Hematopoietic multipotent progenitor cell treated with erythropoietin and hydrocortisone succinate and interleukin-3 and kit ligand, for 6 days (in vitro differentiated cells): ENCODE data around the gene MAGIX.
"Not testable (repeated sequence)": the region's sequence is repeated elsewhere in the genome, so short reads cannot be mapped to it uniquely, and the experiment has no call there.

Experiments used
- DNase-seq: peaks from one replicate; pipeline ENCODE4 v3.0.0-alpha.2; 2015

The MAGIX gene

GRCh38 chrX:49162620-49163019, at the start of gene MAGIX:
MAGIX (plus strand) TSS chrX:49162758; CDS start chrX:49162890, 132 bp downstream.
- DNase-seq = no peak

- DNase-seq = no peak
Observed at GRCh38 chrX:49116076-49116475, 46.5 kb upstream of the MAGIX start.

GRCh38 chrX:49116716-49117115, 45.8 kb upstream of the MAGIX start:
- DNase-seq = peak; percentile 30

DNA sequence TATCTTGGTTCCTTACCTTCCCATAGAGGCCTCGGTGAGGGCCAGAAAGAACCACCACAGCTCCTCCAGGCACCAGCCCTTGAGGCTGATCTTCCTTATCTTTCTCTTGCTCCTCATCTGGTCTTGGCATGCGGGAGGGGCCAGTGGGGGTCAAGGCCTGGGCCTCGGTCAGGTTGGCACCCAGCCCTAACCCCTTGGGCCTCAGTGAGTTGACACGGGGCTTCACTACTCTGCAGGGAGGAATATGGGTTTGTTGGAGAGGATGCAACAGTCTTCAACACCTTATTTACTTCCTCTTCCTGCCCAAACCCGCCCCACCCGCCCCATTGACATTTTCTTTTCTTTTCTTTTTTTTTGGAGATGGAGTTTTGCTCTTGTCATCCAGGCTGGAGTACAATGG, 45.0 kb upstream of the MAGIX start:
- DNase-seq = peak; percentile 36

DNA sequence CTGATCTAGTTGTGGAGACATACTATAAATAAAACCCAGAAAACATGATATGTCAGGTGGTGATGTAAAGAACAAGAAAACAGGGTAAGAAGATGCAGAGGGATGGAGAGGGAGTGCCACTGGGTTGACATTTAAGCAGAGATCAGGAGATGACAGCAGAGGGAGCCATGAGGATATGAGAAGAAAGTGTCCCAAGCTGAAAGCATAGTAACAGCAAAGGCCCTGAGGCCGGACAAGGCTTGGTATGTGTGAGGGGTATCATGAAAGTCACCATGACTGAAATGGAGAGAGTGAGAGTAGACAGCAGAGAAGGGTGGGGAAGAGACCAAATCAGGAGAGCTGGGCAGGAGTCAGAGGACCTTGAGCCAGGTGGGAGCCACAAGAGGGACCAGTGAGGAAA, 42.5 kb upstream of the MAGIX start:
- DNase-seq = peak; percentile 30

DNA sequence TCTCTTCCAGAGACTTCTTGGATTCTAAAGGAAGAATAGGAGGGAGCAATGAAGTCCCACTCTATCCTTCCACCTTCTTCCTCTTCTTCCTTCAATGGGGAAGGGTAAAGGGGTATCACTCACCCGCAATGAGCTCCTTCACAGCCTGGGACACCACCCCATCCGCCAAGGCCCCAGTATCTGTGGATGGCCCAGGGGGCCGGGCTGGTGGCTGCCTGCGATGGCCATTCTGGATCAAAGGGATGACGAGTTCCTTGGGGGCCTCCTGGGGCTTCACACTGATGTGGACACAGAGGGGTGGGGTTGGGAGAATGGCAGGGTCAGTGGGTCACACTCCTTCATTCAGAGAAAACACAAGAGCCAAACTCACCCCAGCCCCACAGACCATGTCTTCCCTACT, 40.1 kb upstream of the MAGIX start:
- DNase-seq = no peak

DNA sequence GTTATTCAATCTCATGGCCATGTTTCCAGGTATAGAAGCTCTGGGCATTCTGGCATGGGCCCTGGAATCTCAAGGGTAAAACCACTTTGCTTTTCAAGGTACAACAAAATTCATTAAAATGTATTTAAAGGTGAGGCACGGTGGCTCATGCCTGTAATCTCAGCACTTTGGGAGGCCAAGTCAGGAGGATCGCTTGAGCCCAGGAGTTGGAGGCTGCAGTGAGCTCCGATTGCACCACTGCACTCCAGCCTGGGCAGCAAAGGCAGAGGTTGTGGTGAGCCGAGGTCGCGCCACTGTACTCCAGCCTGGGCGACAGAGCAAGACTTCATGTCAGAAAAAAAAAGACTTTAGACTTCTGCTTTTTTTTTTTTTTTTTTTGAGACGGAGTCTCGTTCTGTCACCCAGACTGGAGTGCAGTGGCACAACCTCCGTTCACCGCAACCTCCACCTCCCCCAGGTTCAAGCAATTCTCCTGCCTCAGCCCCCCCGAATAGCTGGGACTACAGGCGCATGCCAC, 34.8 kb upstream of the MAGIX start:
- DNase-seq = not testable (repeated sequence)

GRCh38 chrX:49129427-49129826, 33.1 kb upstream of the MAGIX start:
- DNase-seq = peak; percentile 36

DNA sequence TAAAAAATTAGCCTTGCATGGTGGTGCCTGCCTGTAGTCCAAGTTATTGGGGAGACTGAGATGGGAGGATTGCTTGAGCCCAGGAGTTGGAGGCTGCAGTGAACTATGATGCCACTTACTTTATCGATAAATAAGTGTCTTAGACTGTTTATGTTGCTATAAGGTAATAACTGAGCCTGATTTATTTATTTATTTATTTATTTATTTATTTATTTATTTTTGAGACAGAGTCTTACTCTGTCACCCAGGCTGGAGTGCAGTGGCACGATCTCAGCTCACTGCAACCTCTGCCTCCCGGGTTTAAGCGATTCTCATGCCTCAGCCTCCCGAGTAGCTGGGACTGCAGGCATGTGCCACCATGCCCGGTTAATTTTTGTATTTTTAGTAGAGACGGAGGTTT, 30.3 kb upstream of the MAGIX start:
- DNase-seq = not testable (repeated sequence)

- no peak for DNase-seq
Observed at GRCh38 chrX:49133759-49134158, 28.8 kb upstream of the MAGIX start.

DNA sequence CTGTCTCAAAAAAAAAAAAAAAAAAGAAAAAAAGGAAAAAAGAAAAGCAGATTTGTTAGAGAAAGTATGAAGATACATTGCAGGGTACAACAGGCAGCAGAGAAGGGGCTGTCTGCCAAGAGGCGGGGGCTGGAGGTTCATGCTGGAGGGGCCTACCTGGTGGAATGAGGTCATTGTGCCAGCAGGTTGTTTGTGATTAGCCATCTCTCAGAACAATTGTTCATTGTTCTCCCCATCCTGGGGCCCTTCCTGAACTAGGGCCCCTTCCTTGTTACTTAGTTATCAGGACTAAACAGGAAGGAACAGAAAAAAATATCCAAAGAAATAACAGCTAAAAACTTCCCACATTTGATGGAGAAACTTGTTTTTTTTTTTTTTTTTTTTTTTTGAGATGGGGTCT, 25.1 kb upstream of the MAGIX start:
- no peak for DNase-seq

- no peak for DNase-seq
Observed at GRCh38 chrX:49139713-49140112, 22.8 kb upstream of the MAGIX start.

GRCh38 chrX:49142264-49142663, 20.3 kb upstream of the MAGIX start:
- DNase-seq = peak; percentile 67

DNA sequence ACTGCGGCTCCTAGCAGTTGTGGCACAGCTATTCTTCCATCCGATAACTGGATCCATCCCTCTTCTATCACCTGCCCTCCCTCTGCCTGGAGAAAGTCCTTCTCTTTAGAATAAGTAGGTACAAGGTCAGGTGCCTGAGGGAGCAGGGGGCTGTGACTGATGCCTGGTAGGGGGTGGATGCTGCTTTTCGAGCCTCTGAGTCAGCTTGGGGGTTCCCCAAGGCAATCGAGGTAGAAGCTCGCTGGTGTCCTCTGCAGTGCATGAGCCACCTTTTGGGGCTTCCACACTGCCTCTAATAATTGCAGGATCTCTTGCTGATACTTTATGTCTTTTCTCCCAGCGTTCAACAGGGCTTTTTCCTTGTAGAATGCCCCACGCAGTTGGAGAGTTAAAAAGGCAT, 19.4 kb upstream of the MAGIX start:
- not testable (repeated sequence) for DNase-seq

GRCh38 chrX:49147282-49147681, 15.3 kb upstream of the MAGIX start:
- peak; percentile 35 for DNase-seq

DNA sequence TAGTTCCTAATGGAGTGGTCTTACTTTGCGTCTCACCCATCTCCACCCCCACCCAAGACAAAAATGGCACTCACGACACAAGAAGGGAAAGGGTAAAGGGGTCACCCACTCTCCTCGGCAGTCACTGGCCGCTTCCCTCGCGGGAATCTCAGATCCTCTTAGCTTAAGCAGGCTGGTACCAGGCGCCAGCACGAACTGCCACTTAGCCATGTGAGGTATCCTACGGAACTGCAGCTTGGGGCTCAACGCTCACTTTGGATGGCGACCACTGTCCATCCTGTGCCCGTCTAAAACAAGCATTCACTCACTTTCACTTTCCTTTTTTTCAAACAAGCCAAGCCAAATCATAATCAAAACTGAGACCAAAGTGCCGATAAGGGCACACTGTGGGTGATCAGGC, 14.6 kb upstream of the MAGIX start:
- DNase-seq = peak; percentile 49

DNA sequence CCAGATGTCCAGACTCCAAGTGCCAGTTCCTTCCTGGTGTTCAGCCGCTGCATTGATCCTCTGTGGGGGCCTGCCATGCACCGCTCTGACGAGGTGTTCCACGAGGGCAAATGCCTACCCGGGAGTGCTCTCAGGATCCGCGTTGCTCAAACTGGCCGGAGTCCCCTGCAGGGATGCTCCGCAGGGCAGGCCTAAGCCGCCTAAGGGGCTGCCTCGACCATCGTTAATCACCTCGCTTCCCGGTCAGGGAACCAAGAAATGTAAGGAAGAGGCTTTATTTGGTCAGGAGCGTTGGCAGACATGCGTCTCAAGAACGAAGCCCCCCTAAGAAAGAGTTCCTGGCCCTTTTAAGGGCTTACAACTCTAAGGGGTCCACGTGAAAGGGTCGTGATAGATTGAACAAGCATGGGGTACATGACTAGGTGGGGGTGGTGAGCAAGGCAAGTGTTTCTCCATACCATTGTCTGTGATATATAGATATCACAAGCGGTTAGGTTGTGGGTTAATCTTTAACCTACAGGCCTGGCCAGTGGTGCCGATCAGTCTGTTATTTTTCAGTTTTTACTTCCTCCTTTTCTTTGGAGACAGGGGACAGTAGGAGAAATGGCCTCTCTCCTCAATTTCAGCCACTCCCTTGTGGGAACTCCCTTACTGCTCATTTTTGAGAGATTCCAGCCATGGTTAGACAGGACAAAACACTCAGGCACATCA, 14.0 kb upstream of the MAGIX start:
- DNase-seq = peak; percentile 86

DNA sequence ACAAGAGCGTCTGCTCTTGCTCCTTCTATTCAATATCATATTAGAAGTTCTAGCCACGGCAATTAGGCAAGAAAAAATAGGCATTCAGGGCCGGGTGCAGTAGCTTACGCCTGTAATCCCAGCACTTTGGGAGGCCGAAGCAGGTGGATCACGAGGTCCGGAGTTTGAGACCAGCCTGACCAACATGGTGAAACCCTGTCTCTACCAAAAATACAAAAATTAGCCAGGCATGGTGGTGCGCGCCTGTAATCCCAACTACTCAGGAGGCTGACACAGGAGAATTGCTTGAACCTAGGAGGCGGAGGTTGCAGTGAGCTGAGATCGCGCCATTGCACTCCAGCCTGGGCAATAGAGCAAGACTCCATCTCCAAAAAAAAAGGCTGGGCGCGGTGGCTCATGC, 13.3 kb upstream of the MAGIX start:
- not testable (repeated sequence) for DNase-seq

DNA sequence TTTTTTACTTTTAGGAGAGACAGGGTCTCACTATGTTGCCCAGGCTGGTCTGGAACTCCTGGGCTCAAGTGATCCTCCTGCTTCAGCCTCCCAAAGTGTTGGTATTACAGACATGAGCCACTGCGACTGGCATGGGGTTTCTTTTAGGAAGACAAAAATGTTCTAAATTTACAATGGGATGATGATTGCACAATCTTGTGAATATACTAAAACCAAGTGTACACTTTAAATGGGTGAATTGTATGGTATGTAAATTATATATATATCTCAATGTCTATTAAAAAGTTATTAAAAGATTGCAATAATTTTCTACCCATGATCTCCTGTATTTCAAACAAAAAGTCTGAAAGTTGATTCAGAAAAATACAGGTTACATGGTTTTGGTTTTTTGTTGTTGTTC, 9.1 kb upstream of the MAGIX start:
- DNase-seq = no peak

- peak; percentile 96 for DNase-seq
Observed at GRCh38 chrX:49155243-49155899, 7.2 kb upstream of the MAGIX start.

GRCh38 chrX:49155900-49156837, 6.4 kb upstream of the MAGIX start:
- peak; percentile 93 for DNase-seq

- DNase-seq = no peak
Observed at GRCh38 chrX:49157194-49157593, 5.4 kb upstream of the MAGIX start.

DNA sequence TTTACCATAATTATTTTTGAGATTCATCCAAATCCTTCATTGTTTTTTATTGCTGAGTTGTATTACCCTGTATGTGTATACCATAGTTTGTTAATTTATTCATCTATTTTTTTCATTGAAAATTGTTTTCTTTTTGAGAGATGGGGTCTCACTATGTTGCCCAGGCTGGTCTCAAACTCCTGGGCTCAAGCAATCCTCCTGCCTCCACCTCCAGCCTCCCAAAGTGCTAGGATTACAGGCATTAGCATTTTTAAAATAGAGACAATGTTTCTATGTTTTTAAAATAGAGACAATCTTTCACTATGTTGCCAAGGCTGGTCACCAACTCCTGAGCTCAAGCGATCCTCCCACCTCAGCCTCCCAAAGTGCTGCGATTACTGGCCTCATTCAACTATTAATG, 1.6 kb upstream of the MAGIX start:
- no peak for DNase-seq
